Body of pancreas (tissue), 4 donors: ENCODE measurements around the gene APIP. TPM values are rescaled to one million over a fixed set of nuclear protein-coding genes. Genes with fewer than 3 reads are reported as not detected.
A peak's percentile ranks its signal among the peaks of the same experiment; 100 is the strongest.

Experiments used
- ATAC-seq: fragments of 150-250 bp; one replicate; pipeline ENCODE4 v1.9.1; 2016
- DNase-seq, 4 donors: peaks; one replicate each; pipeline ENCODE4 v3.0.0-alpha.2; 2019
- H3K27ac ChIP-seq, 4 donors: fragments of 200-600 bp; sonication (generic); 1 replicate in 3 of 4; 2 replicates in 1 of 4; pipeline versions ENCODE4 v1.5.1 to v1.6.1; 2016 to 2019; ENCODE audit warnings: mild to moderate bottlenecking in 1 of 4, mixed read lengths in 1 of 4, moderate library complexity in 1 of 4
- H3K27me3 ChIP-seq, 2 donors: fragments of 200-600 bp; sonication (generic); one replicate each; pipeline ENCODE4 v1.6.0; 2016; ENCODE audit warnings: mild to moderate bottlenecking in 1 of 2
- H3K36me3 ChIP-seq, 2 donors: fragments of 200-600 bp; sonication (generic); replicated peaks in 1 of 2; 2 replicates each; pipeline ENCODE4 v1.5.1; 2016; ENCODE audit warnings: low read depth in 2 of 2; ENCODE audit not compliant: insufficient read depth in 1 of 2
- H3K4me1 ChIP-seq: fragments of 200-600 bp; sonication (generic); one replicate; pipeline ENCODE4 v1.6.0; 2016
- H3K4me3 ChIP-seq, 2 donors: fragments of 200-600 bp; sonication (generic); 1 replicate in 1 of 2; 2 replicates in 1 of 2; pipeline ENCODE4 v1.5.1; 2016 to 2019
- H3K9me3 ChIP-seq, 3 donors: fragments of 200-600 bp; sonication (generic); 1 replicate in 2 of 3; 2 replicates in 1 of 3; pipeline ENCODE4 v1.5.1; 2016
- CTCF ChIP-seq, 7 experiments: fragments of 450-650 bp in 4 of 7; fragments of 200-600 bp in 3 of 7; sonication (generic) in 3 of 7; IDR thresholded peaks; one replicate each; pipeline ENCODE4 v1.5.1; 2016 to 2019; ENCODE audit warnings: antibody characterized with exemption in 7 of 7
- POLR2A ChIP-seq, 3 donors: fragments of 450-650 bp; IDR thresholded peaks; one replicate each; pipeline ENCODE4 v1.6.1; 2016; ENCODE audit warnings: antibody characterized with exemption in 3 of 3, mild to moderate bottlenecking in 2 of 3
- WGBS, 2 donors: methylation state at CpG; one replicate each; pipeline ENCODE4 v1.1.5; 2017; 5-methylcytosine and 5-hydroxymethylcytosine counted together
- intact Hi-C: fragments of 100-400 bp; cut with DNase I; formaldehyde crosslinking; loops from one replicate; pipeline ENCODE4 v1.15.1; 2023
- total RNA-seq, 2 donors: library from RNA; depleted of rRNA; stranded (reverse); fragments of >200 nt; gene quantifications; one replicate each; pipeline ENCODE4 v1.1.0, GENCODE V29; 2016

The APIP gene
- total RNA-seq, 2 donors from 2014 or later: 8.9 to 36.8 TPM

GRCh38 chr11:34960277-34960676 lies 44.1 kb upstream of the APIP start:
- H3K4me1 ChIP-seq: no peaks in the 10 kb centered on the region
- no peaks in the 10 kb centered on the region for H3K9me3 ChIP-seq
- H3K36me3 ChIP-seq: no peaks in the 10 kb centered on the region
- no peaks in the 10 kb centered on the region for H3K27me3 ChIP-seq
- no peak overlapping the region for H3K27ac ChIP-seq
- peak in 1 of 4 donors; percentile 26 for DNase-seq
- intact Hi-C loops: no loop called here
- no peak for ATAC-seq
- TF ChIP-seq CTCF (IDR thresholded peaks at IDR 0.05) (no peak), POLR2A (IDR thresholded peaks at IDR 0.05) (no peak)
- no peak overlapping the region for H3K4me3 ChIP-seq
- 57 to 62% methylated on average over 4 of the region's 4 CpGs for WGBS, 2 donors

GRCh38 chr11:34959770-34960169 lies 43.6 kb upstream of the APIP start:
- Histone ChIP-seq H3K27me3 (no peaks in the 10 kb centered on the region), H3K4me3 (no peak overlapping the region), H3K9me3 (no peaks in the 10 kb centered on the region), H3K27ac (no peak overlapping the region), H3K36me3 (no peaks in the 10 kb centered on the region), H3K4me1 (peaks cover 4% of the 10 kb centered on the region)
- WGBS, 2 donors: 92 to 94% methylated on average over 1 of the region's 1 CpG
- intact Hi-C loops: no loop called here
- TF ChIP-seq POLR2A (IDR thresholded peaks at IDR 0.05) (no peak), CTCF (IDR thresholded peaks at IDR 0.05) (no peak)
- DNase-seq (no peak), ATAC-seq (no peak)

- DNase-seq (no peak), ATAC-seq (no peak)
- no peaks in the 10 kb centered on the region for H3K27me3 ChIP-seq
- H3K27ac ChIP-seq: no peak overlapping the region
- H3K4me3 ChIP-seq: no peak overlapping the region
- no peaks in the 10 kb centered on the region for H3K36me3 ChIP-seq
- WGBS, 2 donors: 92 to 95% methylated on average over 3 of the region's 3 CpGs
- intact Hi-C loops: no loop called here
- no peaks in the 10 kb centered on the region for H3K9me3 ChIP-seq
- no peak for TF ChIP-seq POLR2A (IDR thresholded peaks at IDR 0.05)
- TF ChIP-seq CTCF (IDR thresholded peaks at IDR 0.05): no peak
- peaks cover 9% of the 10 kb centered on the region for H3K4me1 ChIP-seq
Observed at GRCh38 chr11:34957606-34958005, 41.4 kb upstream of the APIP start.

DNA sequence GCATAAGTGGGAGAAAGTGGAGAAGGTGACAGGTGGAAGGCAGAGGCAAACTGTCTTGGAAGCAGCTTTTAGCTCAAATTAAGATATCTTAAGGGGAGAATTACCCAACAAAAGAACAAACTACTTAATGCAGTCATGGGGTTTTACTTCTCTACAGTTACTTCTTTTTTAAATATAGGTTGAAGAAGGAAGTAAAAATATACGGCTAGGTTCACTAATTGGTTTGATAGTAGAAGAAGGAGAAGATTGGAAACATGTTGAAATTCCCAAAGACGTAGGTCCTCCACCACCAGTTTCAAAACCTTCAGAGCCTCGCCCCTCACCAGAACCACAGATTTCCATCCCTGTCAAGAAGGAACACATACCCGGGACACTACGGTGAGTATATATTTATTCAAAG lies 41.0 kb upstream of the APIP start:
- H3K4me3 ChIP-seq: no peak overlapping the region
- WGBS, 2 donors: 87 to 89% methylated on average over 5 of the region's 5 CpGs
- no peaks in the 10 kb centered on the region for H3K27me3 ChIP-seq
- intact Hi-C loops: no loop called here
- H3K36me3 ChIP-seq: no peaks in the 10 kb centered on the region
- ATAC-seq (no peak), DNase-seq (no peak)
- no peak overlapping the region for H3K27ac ChIP-seq
- TF ChIP-seq POLR2A (IDR thresholded peaks at IDR 0.05) (no peak), CTCF (IDR thresholded peaks at IDR 0.05) (no peak)
- H3K4me1 ChIP-seq: peaks cover 9% of the 10 kb centered on the region
- no peaks in the 10 kb centered on the region for H3K9me3 ChIP-seq

DNA sequence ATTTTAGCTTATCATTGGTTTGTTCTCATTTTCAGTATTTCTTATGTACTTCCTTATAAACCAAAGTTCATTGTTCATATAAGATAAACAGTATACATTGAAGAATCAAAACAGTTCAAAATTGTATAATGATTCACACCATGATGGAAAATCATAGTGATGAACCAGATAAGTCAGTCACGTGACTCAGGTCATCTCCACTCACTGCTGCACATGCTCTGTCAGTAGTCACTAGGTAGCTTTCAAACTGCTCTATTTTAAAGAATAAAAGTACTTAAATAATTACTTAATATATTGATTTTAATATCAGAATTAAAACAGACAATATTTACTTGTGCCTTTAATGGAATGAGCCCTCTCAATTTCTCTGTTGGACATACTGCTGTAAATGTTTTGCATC lies 37.8 kb upstream of the APIP start:
- DNase-seq (no peak), ATAC-seq (no peak)
- no peak overlapping the region for H3K27ac ChIP-seq
- intact Hi-C loops: no loop called here
- no peak for TF ChIP-seq POLR2A (IDR thresholded peaks at IDR 0.05)
- peaks cover 13% of the 10 kb centered on the region for H3K4me1 ChIP-seq
- no peaks in the 10 kb centered on the region for H3K9me3 ChIP-seq
- no peaks in the 10 kb centered on the region for H3K36me3 ChIP-seq
- H3K27me3 ChIP-seq: no peaks in the 10 kb centered on the region
- WGBS, 2 donors: 64 to 78% methylated on average over 1 of the region's 1 CpG
- no peak overlapping the region for H3K4me3 ChIP-seq
